Transverse colon (tissue), 4 donors: ENCODE measurements around the gene XIST. TPM values are rescaled to one million over a fixed set of nuclear protein-coding genes. Genes with fewer than 3 reads are reported as not detected.

ENCODE experiments used
- DNase-seq: peaks from one replicate; pipeline ENCODE4 v3.0.0-alpha.2; 2019
- H3K27ac ChIP-seq, 4 donors: fragments of 200-600 bp; sonication (generic); 2 replicates each; pipeline ENCODE4 v1.5.1; 2016 to 2018; ENCODE audit warnings: inconsistent platforms in 4 of 4
- H3K27me3 ChIP-seq: fragments of 200-600 bp; sonication (generic); 2 replicates; pipeline ENCODE4 v1.5.1; 2017; ENCODE audit warnings: inconsistent platforms
- H3K36me3 ChIP-seq, 4 donors: fragments of 200-600 bp; sonication (generic); 2 replicates each; pipeline ENCODE4 v1.5.1; 2017 to 2019; ENCODE audit warnings: inconsistent platforms in 4 of 4
- H3K4me1 ChIP-seq, 4 donors: fragments of 200-600 bp; sonication (generic); 2 replicates each; pipeline ENCODE4 v1.5.1; 2017 to 2020; ENCODE audit warnings: inconsistent platforms in 4 of 4
- H3K4me3 ChIP-seq, 4 donors: fragments of 200-600 bp; sonication (generic); 1 replicate in 1 of 4; 2 replicates in 3 of 4; pipeline versions ENCODE4 v1.5.1 to v1.6.1; 2017 to 2019; ENCODE audit warnings: inconsistent platforms in 4 of 4
- H3K9me3 ChIP-seq, 2 donors: fragments of 200-600 bp; sonication (generic); 2 replicates each; pipeline ENCODE4 v1.5.1; 2017 to 2019; ENCODE audit warnings: inconsistent platforms in 2 of 2
- CTCF ChIP-seq, 5 experiments: fragments of 200-600 bp in 3 of 5; fragments of 450-650 bp in 2 of 5; sonication (generic) in 3 of 5; IDR thresholded peaks; 1 replicate in 2 of 5; 2 replicates in 3 of 5; pipeline ENCODE4 v1.5.1; 2016 to 2017; ENCODE audit warnings: antibody characterized with exemption in 5 of 5, inconsistent platforms in 3 of 5, mild to moderate bottlenecking in 2 of 5, moderate library complexity in 1 of 5
- EP300 ChIP-seq: sonication (generic); formaldehyde crosslinking; IDR thresholded peaks from one replicate; pipeline ENCODE4 v1.6.1; 2017; ENCODE audit warnings: antibody characterized with exemption, low read depth
- POLR2A ChIP-seq: fragments of 450-650 bp; IDR thresholded peaks from one replicate; pipeline ENCODE4 v1.6.1; 2016; ENCODE audit warnings: antibody characterized with exemption, mild to moderate bottlenecking, moderate library complexity
- POLR2AphosphoS5 ChIP-seq, 3 donors: sonication (generic); formaldehyde crosslinking; IDR thresholded peaks; one replicate each; pipeline ENCODE4 v1.6.1; 2016; ENCODE audit warnings: antibody characterized with exemption in 3 of 3
- WGBS, 2 donors: methylation state at CpG; one replicate each; pipeline ENCODE4 v1.1.5; 2018; ENCODE audit warnings: low coverage in 1 of 2; 5-methylcytosine and 5-hydroxymethylcytosine counted together
- in situ Hi-C, 4 donors: fragments of 200-750 bp; cut with MboI; loops; one replicate each; pipeline versions ENCODE4 v1.15.0 to v1.15.1; 2017; ENCODE audit warnings: low sequenced_read_pairs in 3 of 4, low pct_ligation_motif_present in 1 of 4, low pct_unique_long_range_greater_than_20kb in 1 of 4
- intact Hi-C: fragments of 100-400 bp; cut with DNase I; formaldehyde crosslinking; loops from one replicate; pipeline ENCODE4 v1.15.1; 2023; ENCODE audit warnings: low total_unique reads
- total RNA-seq, 4 donors: library from RNA; depleted of rRNA; stranded (reverse); fragments of >200 nt; gene quantifications; one replicate each; pipeline ENCODE4 v1.1.0, GENCODE V29; 2016

The XIST gene
- total RNA-seq, 4 donors from 2014 or later = 0.27 to 709 (median 242) TPM

- Histone ChIP-seq H3K4me3 (no peak overlapping the region), H3K9me3 (no peaks in the 10 kb centered on the region), H3K27me3 (no peaks in the 10 kb centered on the region), H3K36me3 (peaks cover 0 to 5% (median 0%) of the 10 kb centered on the region in 4 donors), H3K4me1 (no peaks in the 10 kb centered on the region), H3K27ac (no peak overlapping the region)
- in situ Hi-C loops = no loop called here
- no peak for DNase-seq
- 75 to 100% methylated on average over 1 to 2 of the region's 2 CpGs for WGBS, 2 donors
- intact Hi-C loops = no loop called here
- TF ChIP-seq POLR2AphosphoS5 (IDR thresholded peaks at IDR 0.05) (no peak), CTCF (IDR thresholded peaks at IDR 0.05) (no peak)
These were observed 21.0 kb downstream of the XIST start for GRCh38 chrX:73831500-73831899.

GRCh38 chrX:73830489-73831414 lies 21.8 kb downstream of the XIST start:
- Histone ChIP-seq H3K27me3 (no peaks in the 10 kb centered on the region), H3K36me3 (peaks cover 0 to 5% (median 0%) of the 10 kb centered on the region in 4 donors), H3K27ac (no peak overlapping the region), H3K4me1 (no peaks in the 10 kb centered on the region), H3K4me3 (no peak overlapping the region), H3K9me3 (no peaks in the 10 kb centered on the region)
- in situ Hi-C loops (no loop called here), intact Hi-C loops (no loop called here)
- TF ChIP-seq CTCF (IDR thresholded peaks at IDR 0.05) (no peak), EP300 (no peak), POLR2A (no peak), POLR2AphosphoS5 (IDR thresholded peaks at IDR 0.05) (no peak)
- 84 to 87% methylated on average over 3 to 9 of the region's 9 CpGs for WGBS, 2 donors
- DNase-seq = no peak

- peaks cover 0 to 5% (median 0%) of the 10 kb centered on the region in 4 donors for H3K36me3 ChIP-seq
- no peaks in the 10 kb centered on the region for H3K27me3 ChIP-seq
- H3K9me3 ChIP-seq = no peaks in the 10 kb centered on the region
- no peak for TF ChIP-seq POLR2AphosphoS5 (IDR thresholded peaks at IDR 0.05)
- no peak for TF ChIP-seq CTCF (IDR thresholded peaks at IDR 0.05)
- no peak for TF ChIP-seq EP300
- no peak for TF ChIP-seq POLR2A
- 78 to 79% methylated on average over 3 to 5 of the region's 5 CpGs for WGBS, 2 donors
- in situ Hi-C loops (no loop called here), intact Hi-C loops (no loop called here)
- no peak overlapping the region for H3K27ac ChIP-seq
- no peak overlapping the region for H3K4me3 ChIP-seq
- no peak for DNase-seq
- no peaks in the 10 kb centered on the region for H3K4me1 ChIP-seq
These were observed 22.5 kb downstream of the XIST start for GRCh38 chrX:73829890-73830466.

- H3K9me3 ChIP-seq = no peaks in the 10 kb centered on the region
- 80 to 83% methylated on average over 2 of the region's 2 CpGs for WGBS, 2 donors
- in situ Hi-C loops = no loop called here
- TF ChIP-seq POLR2AphosphoS5 (IDR thresholded peaks at IDR 0.05) = no peak
- TF ChIP-seq CTCF (IDR thresholded peaks at IDR 0.05) = no peak
- no peak for TF ChIP-seq EP300
- no peak for TF ChIP-seq POLR2A
- H3K27me3 ChIP-seq = no peaks in the 10 kb centered on the region
- H3K27ac ChIP-seq = no peak overlapping the region
- no peak for DNase-seq
- intact Hi-C loops = no loop called here
- no peaks in the 10 kb centered on the region for H3K4me1 ChIP-seq
- H3K4me3 ChIP-seq = no peak overlapping the region
- peaks cover 0 to 5% (median 0%) of the 10 kb centered on the region in 4 donors for H3K36me3 ChIP-seq
These were observed 24.3 kb downstream of the XIST start for GRCh38 chrX:73828080-73828720.
